SK-N-SH (cell line): ENCODE results near the gene FRY. TPM values are rescaled to one million over a fixed set of nuclear protein-coding genes. Genes with fewer than 3 reads are reported as not detected.
A peak's percentile ranks its signal among the peaks of the same experiment; 100 is the strongest.

Source experiments
- CTCF ChIA-PET: fragments of 300-600, 350-600 bp; formaldehyde crosslinking; extraction: SDS; loops from one replicate; lab custom pipeline; 2021; lab: Yijun Ruan, JAX
- POLR2A ChIA-PET: fragments of 350-600 bp; sonication (Branson Sonifier 250); formaldehyde crosslinking; extraction: SDS; loops from one replicate; lab custom pipeline; 2020; ENCODE audit warnings: antibody characterized with exemption, inconsistent platforms; lab: Yijun Ruan, JAX
- DNase-seq: peaks from one replicate; pipeline ENCODE4 v3.0.0; 2012
- H2AFZ ChIP-seq: fragments of 200-600 bp; sonication (generic); 2 replicates; pipeline ENCODE4 v1.8.1; 2016; ENCODE audit warnings: antibody characterized with exemption, mild to moderate bottlenecking, low read depth
- H3F3A ChIP-seq: fragments of 200-600 bp; sonication (generic); replicated peaks from 2 replicates; pipeline ENCODE3; 2016; ENCODE audit warnings: antibody characterized with exemption, mild to moderate bottlenecking; ENCODE audit not compliant: insufficient read depth
- H3K27ac ChIP-seq, 2 experiments: fragments of 200-500 bp in 1 of 2; fragments of 200-600 bp in 1 of 2; sonication (Bioruptor generic) in 1 of 2; sonication (generic), shearing (Covaris generic) in 1 of 2; 2 replicates each; pipeline versions ENCODE4 v1.5.1 to v1.6.1; 2014 to 2016; ENCODE audit warnings: low read depth in 2 of 2, inconsistent platforms in 1 of 2, low read length in 1 of 2, mild to moderate bottlenecking in 1 of 2, mixed read lengths in 1 of 2
- H3K27me3 ChIP-seq: fragments of 200-600 bp; sonication (generic), shearing (Covaris generic); 2 replicates; pipeline ENCODE4 v1.6.1; 2016; ENCODE audit warnings: mixed run types; ENCODE audit not compliant: insufficient read depth
- H3K36me3 ChIP-seq, 2 experiments: fragments of 200-500 bp in 1 of 2; fragments of 200-600 bp in 1 of 2; sonication (Bioruptor generic) in 1 of 2; sonication (generic) in 1 of 2; replicated peaks in 1 of 2; 2 replicates each; pipeline versions ENCODE3 to v1.5.1; 2014 to 2016; ENCODE audit warnings: low read length in 1 of 2, mild to moderate bottlenecking in 1 of 2; ENCODE audit not compliant: insufficient read depth in 2 of 2, control insufficient read depth in 1 of 2
- H3K4me1 ChIP-seq, 2 experiments: fragments of 200-500 bp in 1 of 2; fragments of 200-600 bp in 1 of 2; sonication (Bioruptor generic) in 1 of 2; sonication (generic), shearing (Covaris generic) in 1 of 2; 2 replicates each; pipeline versions ENCODE4 v1.5.1 to v1.6.1; 2014 to 2016; ENCODE audit warnings: low read depth in 1 of 2, low read length in 1 of 2, mixed run types in 1 of 2; ENCODE audit not compliant: insufficient read depth in 2 of 2, control insufficient read depth in 1 of 2
- H3K4me2 ChIP-seq: fragments of 200-600 bp; sonication (generic), shearing (Covaris generic); 2 replicates; pipeline ENCODE4 v1.6.1; 2017; ENCODE audit warnings: mixed run types
- H3K4me3 ChIP-seq, 2 experiments: fragments of 200-500 bp in 1 of 2; fragments of 200-600 bp in 1 of 2; sonication (Bioruptor generic) in 1 of 2; sonication (generic), shearing (Covaris generic) in 1 of 2; 2 replicates each; pipeline versions ENCODE4 v1.5.1 to v1.8.1; 2014 to 2016; ENCODE audit warnings: low read depth in 2 of 2, inconsistent platforms in 1 of 2, low read length in 1 of 2, mild to moderate bottlenecking in 1 of 2, mixed read lengths in 1 of 2, moderate library complexity in 1 of 2
- H3K79me2 ChIP-seq: fragments of 200-600 bp; sonication (generic); 2 replicates; pipeline ENCODE4 v1.8.1; 2017; ENCODE audit warnings: mild to moderate bottlenecking; ENCODE audit not compliant: insufficient read depth
- H3K9ac ChIP-seq: fragments of 200-600 bp; sonication (generic); 2 replicates; pipeline ENCODE4 v1.6.1; 2017; ENCODE audit warnings: mixed run types
- H3K9me2 ChIP-seq: fragments of 200-600 bp; sonication (generic); 2 replicates; pipeline ENCODE4 v1.6.1; 2017; ENCODE audit warnings: mixed run types
- H3K9me3 ChIP-seq: fragments of 200-600 bp; sonication (generic); 2 replicates; pipeline ENCODE4 v1.6.1; 2017; ENCODE audit warnings: mixed run types, mild to moderate bottlenecking, moderate library complexity
- H4K20me1 ChIP-seq: fragments of 200-600 bp; sonication (generic); 2 replicates; pipeline ENCODE4 v1.6.1; 2017; ENCODE audit warnings: mild to moderate bottlenecking, mixed run types; ENCODE audit not compliant: insufficient read depth
- EP300 ChIP-seq, 2 experiments: IDR thresholded peaks; 2 replicates each; pipeline versions ENCODE4 v1.4.0 to v1.6.1; 2012; ENCODE audit warnings: borderline replicate concordance in 1 of 2, low read depth in 1 of 2, low read length in 1 of 2
- FOXM1 ChIP-seq: IDR thresholded peaks from 2 replicates; pipeline ENCODE4 v1.4.0; 2012; ENCODE audit warnings: low read depth, mild to moderate bottlenecking
- JUND ChIP-seq: IDR thresholded peaks from 2 replicates; pipeline ENCODE4 v1.4.0; 2012
- MXI1 ChIP-seq: IDR thresholded peaks from 2 replicates; pipeline ENCODE4 v1.6.1; 2012; ENCODE audit warnings: mild to moderate bottlenecking, low read depth, low read length, improper control_type of control experiment
- NFIC ChIP-seq: IDR thresholded peaks from 2 replicates; pipeline ENCODE4 v1.4.0; 2012; ENCODE audit warnings: borderline replicate concordance
- POLR2AphosphoS5 ChIP-seq: IDR thresholded peaks from 2 replicates; pipeline ENCODE4 v1.6.1; 2012; ENCODE audit warnings: low read depth, low read length
- SIN3A ChIP-seq: IDR thresholded peaks from 2 replicates; pipeline ENCODE4 v1.6.1; 2012; ENCODE audit warnings: low read depth, mild to moderate bottlenecking, low read length, moderate library complexity, borderline replicate concordance
- SMC3 ChIP-seq: IDR thresholded peaks from 2 replicates; pipeline ENCODE4 v1.6.1; 2012; ENCODE audit warnings: low read depth, low read length, improper control_type of control experiment
- TCF12 ChIP-seq: IDR thresholded peaks from 2 replicates; pipeline ENCODE4 v1.4.0; 2012
- WGBS: methylation state at CpG from one replicate; pipeline ENCODE4 v1.1.6; 2017; ENCODE audit warnings: low lambda C conversion rate; 5-methylcytosine and 5-hydroxymethylcytosine counted together
- polyA plus RNA-seq, 3 experiments: library from polyadenylated mRNA; depleted of rRNA; stranded (reverse); fragments of >200 nt; gene quantifications; 2 replicates each; pipeline ENCODE4 v1.2.3, GENCODE V29; 2012
- TF ChIP-seq, protein P1 (sequence below): IDR thresholded peaks from 2 replicates; pipeline ENCODE4 v1.4.0; 2012; ENCODE audit warnings: low read depth, borderline replicate concordance
- TF ChIP-seq, protein P2 (sequence below): fragments of 150-350 bp; IDR thresholded peaks from 2 replicates; pipeline ENCODE4 v1.6.1; 2017; ENCODE audit warnings: antibody characterized with exemption, low read length, low read depth, borderline replicate concordance

Gene FRY
- polyA plus RNA-seq, 1 of the 3 experiments (the other 2 are of a cell fraction) = 1.4 TPM

DNA sequence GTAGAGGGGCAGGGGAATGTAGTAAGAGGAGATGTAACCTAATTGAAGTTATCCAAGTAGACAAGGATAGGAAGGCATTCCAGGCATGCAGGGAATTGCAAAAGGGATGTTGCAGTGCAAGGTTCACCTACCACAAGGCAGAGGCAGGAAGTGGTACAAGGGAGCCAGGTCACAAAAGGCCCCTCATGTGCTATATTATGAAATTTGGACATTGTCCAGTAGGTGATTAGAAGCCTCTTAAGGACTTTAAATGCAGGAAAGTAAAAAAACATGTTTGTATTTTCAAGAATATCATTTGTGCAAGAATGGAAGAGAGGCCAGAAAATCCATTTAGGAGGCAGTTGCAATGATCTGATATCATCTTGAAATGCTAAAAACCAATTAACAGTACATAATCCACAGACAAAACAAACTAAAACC is 111.4 kb downstream of the FRY start:
- Histone ChIP-seq H3K9me3 (no peaks in the 10 kb centered on the region), H4K20me1 (no peaks in the 10 kb centered on the region), H3K4me2 (no peak overlapping the region), H3K4me3 (no peak overlapping the region), H3K4me1 (peaks cover 7 to 14% of the 10 kb centered on the region in 2 experiments; a peak in 3 of 4 replicates), H3K27me3 (no peaks in the 10 kb centered on the region), H3K9ac (no peak overlapping the region), H3K9me2 (no peaks in the 10 kb centered on the region), H3K79me2 (no peaks in the 10 kb centered on the region), H2AFZ (no peak overlapping the region), H3K27ac (peak overlapping the region in 1 of 2 experiments; percentile 60; a peak in 2 of 4 replicates), H3K36me3 (no peaks in the 10 kb centered on the region), H3F3A (no peaks in the 10 kb centered on the region)
- ChIA-PET CTCF (no interaction called here), POLR2A (no interaction called here)
- DNase-seq = peak; percentile 18
- TF ChIP-seq SMC3 (no peak), TCF12 (0 out of 2 replicates have a peak, but pooled peaks have one; percentile 14), NFIC (peak; percentile 47; the same call in 1 of the 2 replicates)

DNA sequence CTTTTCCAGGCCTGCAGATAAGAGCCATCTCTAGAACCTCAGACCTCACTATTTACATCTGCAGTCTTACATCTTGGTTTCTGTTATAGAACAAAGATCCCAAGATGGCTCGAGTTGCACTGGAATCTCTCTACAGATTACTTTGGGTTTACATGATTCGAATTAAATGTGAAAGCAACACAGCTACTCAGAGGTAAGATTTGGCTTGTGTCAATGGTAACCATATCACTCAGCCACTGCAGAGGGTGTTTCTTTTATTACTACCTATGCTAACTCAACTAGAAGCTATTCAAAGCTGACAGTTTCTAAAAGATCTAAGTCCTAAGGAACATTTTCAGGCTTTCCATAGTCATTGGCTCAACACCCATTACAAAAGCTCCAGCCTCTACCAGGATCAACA is 115.6 kb downstream of the FRY start:
- 62% methylated on average over 2 of the region's 2 CpGs for WGBS
- Histone ChIP-seq H3K4me1 (peaks cover 7 to 24% of the 10 kb centered on the region in 2 experiments; a peak in 3 of 4 replicates), H3K9ac (no peak overlapping the region), H2AFZ (no peak overlapping the region), H3K4me3 (no peak overlapping the region), H3K4me2 (no peak overlapping the region), H3K9me2 (no peaks in the 10 kb centered on the region), H4K20me1 (no peaks in the 10 kb centered on the region), H3K27ac (no peak overlapping the region), H3K36me3 (no peaks in the 10 kb centered on the region), H3K9me3 (no peaks in the 10 kb centered on the region), H3K79me2 (no peaks in the 10 kb centered on the region), H3F3A (peaks cover under 1% of the 10 kb centered on the region), H3K27me3 (no peaks in the 10 kb centered on the region)
- no peak for DNase-seq
- TF ChIP-seq POLR2AphosphoS5 (no peak), JUND (no peak), SIN3A (no peak), FOXM1 (no peak), EP300 (IDR thresholded peaks at IDR 0.05; ENCODE audit: borderline replicate concordance in 1 of 2, low read depth in 1 of 2, low read length in 1 of 2) (no peak), MXI1 (no peak)
- TF ChIP-seq, protein P1, sequence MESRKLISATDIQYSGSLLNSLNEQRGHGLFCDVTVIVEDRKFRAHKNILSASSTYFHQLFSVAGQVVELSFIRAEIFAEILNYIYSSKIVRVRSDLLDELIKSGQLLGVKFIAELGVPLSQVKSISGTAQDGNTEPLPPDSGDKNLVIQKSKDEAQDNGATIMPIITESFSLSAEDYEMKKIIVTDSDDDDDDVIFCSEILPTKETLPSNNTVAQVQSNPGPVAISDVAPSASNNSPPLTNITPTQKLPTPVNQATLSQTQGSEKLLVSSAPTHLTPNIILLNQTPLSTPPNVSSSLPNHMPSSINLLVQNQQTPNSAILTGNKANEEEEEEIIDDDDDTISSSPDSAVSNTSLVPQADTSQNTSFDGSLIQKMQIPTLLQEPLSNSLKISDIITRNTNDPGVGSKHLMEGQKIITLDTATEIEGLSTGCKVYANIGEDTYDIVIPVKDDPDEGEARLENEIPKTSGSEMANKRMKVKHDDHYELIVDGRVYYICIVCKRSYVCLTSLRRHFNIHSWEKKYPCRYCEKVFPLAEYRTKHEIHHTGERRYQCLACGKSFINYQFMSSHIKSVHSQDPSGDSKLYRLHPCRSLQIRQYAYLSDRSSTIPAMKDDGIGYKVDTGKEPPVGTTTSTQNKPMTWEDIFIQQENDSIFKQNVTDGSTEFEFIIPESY = no peak
- TF ChIP-seq, protein P2, sequence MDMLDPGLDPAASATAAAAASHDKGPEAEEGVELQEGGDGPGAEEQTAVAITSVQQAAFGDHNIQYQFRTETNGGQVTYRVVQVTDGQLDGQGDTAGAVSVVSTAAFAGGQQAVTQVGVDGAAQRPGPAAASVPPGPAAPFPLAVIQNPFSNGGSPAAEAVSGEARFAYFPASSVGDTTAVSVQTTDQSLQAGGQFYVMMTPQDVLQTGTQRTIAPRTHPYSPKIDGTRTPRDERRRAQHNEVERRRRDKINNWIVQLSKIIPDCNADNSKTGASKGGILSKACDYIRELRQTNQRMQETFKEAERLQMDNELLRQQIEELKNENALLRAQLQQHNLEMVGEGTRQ = no peak
- POLR2A ChIA-PET = no interaction called here
- CTCF ChIA-PET = no interaction called here
